KG1 (cell line): ENCODE measurements around the gene ACTG1.

ENCODE experiments used
- DNase-seq: peaks from one replicate; lab custom pipeline; 2025; lab: John Stamatoyannopoulos, UW

Gene ACTG1

DNA sequence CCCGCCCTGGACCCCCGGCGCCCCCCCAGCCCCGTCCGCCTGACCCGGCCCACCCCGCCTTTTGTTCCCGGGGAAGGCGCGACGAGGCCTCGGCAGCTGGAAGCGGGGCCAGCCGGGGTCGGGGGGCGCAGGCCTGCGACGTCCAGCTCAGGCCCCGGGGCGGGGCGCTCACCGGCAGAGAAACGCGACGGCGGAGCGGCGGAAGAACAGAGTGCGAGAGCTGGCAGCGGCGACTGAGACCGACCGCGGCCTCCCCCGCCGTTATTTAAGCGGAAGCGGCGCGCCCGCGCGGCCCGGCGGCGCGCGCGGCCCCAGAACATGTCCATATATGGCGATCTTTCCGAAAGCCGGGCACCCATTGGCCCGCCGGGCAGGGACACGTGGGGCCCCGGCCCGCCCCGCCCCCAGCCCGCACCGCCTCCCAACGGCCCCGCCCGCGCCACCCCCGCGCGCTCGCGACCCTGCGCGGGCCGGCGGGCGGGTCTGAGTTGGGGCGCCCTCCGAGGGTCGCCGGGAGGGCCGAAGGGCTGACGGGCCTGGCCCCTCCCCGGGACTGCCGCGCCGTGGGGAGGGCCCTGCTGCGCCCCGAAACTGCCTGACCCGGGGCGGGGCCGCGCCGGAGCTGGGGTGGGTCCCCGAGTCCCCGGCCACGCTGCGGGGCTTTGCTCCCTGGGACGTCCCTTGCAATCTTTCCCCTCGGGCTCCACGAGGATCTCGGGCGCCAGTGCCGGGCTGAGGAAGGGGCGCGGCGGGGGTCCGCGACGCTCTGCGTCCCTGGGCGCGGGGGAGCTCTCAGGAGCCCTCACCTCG, at the start of gene ACTG1:
Gene ACTG1, minus strand, starts transcription at position 238 of the 810 bp plus-strand sequence. CDS start 445 bp downstream, outside the sequence.
- peak; percentile 83 for DNase-seq

DNA sequence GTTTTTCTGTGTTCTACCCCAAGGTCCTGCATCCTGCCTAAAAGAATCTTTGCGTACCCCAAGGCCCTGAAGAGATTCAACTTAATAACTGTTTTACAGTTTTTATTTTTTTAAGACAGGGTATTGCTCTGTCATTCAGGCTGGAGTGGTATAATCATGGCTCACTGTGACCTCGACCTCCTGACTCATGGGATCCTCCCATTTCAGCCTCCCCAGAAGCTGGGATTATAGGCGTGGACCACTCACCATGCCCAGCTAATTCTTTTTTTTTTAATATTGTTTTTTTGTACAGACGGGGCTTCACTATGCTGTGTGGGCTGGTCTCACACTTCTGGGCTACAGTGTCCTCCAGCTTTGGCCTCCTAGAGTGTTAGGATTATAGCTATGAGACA, 48.9 kb upstream of the ACTG1 start:
- no peak for DNase-seq

GRCh38 chr17:81558941-81559806, 46.6 kb upstream of the ACTG1 start:
- DNase-seq = no peak

GRCh38 chr17:81558115-81558468, 45.5 kb upstream of the ACTG1 start:
- no peak for DNase-seq

GRCh38 chr17:81557276-81558114, 44.9 kb upstream of the ACTG1 start:
- DNase-seq = no peak

GRCh38 chr17:81556863-81557262, 44.3 kb upstream of the ACTG1 start:
- DNase-seq = no peak

DNA sequence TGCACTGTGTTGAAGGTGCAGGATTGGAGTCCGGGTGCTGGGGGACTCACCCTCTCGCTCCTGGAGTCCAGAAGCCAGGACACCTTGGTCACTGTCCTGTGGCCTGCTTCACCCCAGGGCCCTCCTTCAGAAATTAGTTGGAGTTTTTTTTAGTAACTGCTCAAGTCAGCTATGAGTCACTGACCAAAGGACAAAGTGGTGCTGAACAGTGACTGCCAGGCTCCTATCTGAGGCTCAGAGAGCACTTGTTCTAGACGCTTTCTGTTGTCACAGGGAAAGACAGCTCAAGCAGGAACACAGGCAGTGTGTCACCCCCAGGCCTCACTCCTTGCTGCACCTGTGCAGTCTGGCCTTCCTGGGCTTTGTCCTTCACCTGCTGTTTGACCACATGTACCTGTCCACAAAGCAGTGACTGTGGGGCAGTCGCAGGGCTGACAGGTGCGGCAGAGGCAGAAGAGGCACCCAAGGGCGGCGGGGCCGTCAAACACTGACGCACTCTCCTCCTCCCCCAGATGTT, 43.6 kb upstream of the ACTG1 start:
- DNase-seq = no peak

DNA sequence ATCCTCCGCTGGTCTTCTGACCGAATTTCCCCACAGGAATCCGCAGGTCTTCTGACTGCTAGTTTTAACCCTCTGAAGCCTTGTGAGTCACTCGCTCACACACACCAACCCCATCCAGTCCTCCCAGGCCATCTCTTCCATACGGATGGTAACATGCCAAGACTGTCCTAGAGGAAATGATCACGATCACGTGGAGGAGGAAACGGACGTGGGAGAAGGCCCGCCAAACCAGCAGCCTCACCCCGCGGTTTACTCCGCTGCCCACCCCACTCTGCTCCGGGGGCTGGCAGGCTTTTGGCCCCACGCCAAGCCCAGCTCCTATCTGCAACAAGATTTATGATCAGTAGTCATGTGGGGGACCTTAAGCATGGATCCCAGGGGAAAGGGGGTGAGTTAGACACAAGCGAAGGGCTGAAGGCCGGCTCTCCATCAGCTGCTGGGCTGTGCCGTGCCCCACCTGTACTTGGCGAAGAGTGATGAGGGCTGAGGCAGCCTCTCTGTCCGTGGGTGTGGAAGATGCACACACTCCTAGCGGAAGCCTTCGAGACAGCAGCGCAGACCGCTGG, 41.1 kb upstream of the ACTG1 start:
- DNase-seq = no peak

DNA sequence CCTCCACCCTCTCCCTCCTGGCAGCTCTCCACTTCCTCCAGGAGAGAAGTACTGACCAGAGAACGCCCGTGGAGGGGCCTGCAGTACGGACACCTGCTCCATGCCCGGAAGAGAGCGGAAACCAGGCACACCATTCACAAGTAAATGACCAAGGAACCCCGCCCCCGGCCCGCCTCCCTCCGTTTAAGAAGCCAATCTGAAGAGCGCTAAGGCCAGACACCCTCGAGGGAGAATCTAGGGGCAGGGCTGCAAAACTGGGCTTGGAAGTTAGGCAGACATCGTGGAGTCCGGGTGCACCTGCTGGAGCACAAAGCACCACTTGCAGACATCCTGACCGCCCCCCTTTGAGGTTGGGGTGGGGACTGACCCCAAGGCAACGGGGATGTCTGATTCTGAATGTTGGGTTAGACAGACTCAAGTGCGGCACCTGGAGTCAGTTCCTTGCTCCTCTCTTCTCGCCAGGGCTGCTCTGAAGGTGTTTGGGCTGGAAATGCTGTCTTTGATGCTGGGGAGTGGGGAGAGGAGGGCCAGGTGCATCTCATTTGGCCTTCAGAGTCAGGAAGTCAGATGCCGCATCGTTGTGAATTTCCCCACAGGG, 40.5 kb upstream of the ACTG1 start:
- peak; percentile 85 for DNase-seq

DNA sequence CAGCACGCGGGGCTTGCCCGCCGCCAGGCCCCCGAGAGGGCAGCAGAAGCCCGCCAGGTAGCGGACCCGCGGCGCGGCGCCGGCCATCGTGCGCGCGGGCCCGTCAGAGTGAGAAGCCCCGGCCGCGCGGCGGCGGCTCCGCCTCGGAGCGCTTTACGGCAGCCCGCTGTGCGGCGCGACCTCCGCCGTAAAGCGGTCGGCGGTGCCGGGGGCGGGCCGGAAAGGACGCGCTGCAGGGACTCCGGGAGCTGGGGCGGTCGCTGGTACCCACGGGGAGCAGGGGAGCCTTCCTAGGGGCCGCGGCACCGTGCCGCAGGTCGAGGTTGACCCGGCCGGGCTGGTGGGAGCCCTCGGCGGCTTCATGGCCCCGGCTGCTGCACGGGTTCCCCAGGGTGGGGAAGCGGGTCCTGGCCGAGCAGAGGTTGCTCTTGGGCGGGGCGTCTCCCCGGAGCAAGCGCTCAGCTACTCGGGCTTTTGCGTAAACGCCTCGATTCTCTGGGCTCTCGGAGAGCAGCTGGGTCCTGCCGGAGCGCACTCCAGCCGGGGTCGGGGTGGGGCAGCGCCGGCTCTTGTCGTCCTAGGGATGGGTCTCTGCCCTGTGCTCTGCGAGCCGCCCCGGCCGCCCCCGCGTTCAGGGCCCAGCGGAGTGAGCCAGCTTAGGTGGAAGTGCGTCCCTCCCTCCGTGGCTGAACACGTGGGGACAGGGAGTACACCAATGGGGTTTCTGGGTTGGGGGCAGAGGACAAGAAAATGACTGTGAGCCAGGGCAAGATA, 39.8 kb upstream of the ACTG1 start, which contains the start of gene FAAP100:
Gene FAAP100, minus strand, starts transcription at position 110 of the 774 bp plus-strand sequence. Its CDS starts 23 bp downstream, at position 87.
- peak; percentile 85 for DNase-seq

DNA sequence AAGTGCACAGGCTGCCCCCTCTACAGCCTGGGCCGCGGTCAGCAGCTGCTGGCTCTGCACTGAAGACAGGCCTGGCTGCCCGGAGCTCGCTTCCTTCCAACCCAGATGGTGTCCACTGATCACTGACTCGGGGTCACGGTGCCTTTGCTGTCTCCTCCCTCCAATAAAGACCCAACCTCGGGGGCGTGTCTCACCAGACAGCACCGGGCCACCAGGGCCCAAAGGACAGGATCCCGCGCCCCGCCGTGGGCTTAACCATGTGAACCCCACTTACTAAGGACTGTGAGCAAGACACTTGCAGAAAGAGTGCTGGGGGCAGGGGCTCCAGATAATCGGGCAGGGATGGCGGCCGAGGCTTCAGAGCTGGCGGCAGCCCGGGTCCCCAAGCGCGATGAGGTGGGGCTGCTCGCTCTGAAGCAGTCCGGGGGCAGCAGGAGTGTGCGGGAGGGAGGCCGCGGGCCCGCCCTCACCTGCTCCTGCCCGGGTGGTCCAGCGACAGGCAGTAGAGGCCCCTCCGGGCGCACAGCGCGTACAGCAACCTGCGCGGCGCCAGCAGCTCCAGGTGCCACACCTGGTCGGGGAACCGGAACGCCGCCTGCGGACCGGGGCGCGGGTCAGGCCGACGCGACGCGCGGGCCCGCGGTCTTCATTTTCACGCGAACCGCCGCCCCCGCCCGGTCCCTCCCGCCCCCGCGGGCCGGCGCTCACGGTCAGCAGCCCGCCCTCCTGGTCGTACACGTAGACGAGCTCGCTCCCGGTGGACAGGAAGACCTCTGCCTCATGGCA, 39.1 kb upstream of the ACTG1 start:
- no peak for DNase-seq

GRCh38 chr17:81550830-81551457, 38.3 kb upstream of the ACTG1 start:
- no peak for DNase-seq

DNA sequence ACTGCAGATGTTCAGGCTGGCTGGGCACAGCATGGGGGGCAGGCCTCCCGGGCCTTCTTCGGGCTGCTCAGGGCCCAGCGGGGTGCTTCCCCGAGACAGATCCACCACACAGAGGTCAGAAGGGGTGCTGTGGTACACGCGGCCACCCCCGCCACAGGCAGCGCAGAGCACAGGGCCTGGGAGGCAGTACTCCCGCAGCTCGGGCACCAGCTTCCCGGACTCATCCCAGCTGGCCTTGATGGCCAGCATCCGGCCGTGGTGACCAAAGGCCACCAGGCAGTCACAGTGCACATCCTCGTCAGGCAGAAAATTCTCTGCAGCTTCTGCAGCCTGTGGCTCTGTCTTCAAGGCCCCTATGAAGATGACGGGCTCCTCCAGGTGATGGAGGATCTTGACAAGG, 37.7 kb upstream of the ACTG1 start:
- DNase-seq = no peak

GRCh38 chr17:81549826-81550225, 37.2 kb upstream of the ACTG1 start:
- DNase-seq = no peak

GRCh38 chr17:81549031-81549557, 36.5 kb upstream of the ACTG1 start:
- DNase-seq = no peak

GRCh38 chr17:81547614-81547982, 35.0 kb upstream of the ACTG1 start:
- no peak for DNase-seq

DNA sequence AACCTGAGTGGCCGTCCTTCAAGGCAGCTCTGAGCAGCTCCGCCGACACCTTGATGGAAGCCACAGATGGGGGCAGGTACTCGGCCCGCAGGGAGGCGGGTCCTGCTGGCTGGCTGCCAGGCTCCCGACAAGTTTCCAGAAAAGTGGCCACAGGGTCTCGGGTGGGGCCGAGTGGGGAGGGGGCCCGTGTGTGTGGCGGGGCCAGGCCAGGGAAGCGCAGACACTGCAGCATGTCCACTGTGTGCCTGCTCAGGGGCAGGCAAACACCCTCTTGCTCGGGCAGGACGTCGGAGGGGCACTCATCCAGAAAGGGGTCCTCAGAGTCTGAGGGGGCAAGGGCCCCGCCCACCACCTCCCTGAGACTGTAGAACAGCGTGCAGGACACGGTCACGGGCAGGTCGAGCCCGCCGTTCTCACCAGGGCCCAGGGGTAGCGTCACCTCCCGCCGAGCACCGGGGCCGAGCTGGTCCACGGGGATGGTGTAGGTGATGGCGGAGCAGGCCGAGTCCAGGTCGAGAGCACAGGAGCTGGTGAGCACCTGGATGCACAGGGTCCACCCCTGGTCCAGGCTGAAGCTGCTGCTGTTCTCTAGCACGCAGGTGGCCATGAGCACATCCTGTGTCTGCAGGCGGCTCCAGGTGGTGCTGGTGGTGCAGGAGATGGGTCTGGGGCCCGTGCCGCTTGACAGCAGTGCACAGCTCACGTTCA, 34.5 kb upstream of the ACTG1 start:
- no peak for DNase-seq
